Right cardiac atrium (tissue), 5 donors: ENCODE measurements around the gene JOSD1. TPM values are rescaled to one million over a fixed set of nuclear protein-coding genes. Genes with fewer than 3 reads are reported as not detected.

Experiments used
- ATAC-seq, 2 donors: fragments of 200-7000 bp; cut with Tn5 transposase; one replicate each; pipeline versions ENCODE4 v1.8.0 to v1.9.1; 2020; ENCODE audit warnings: moderate library complexity in 2 of 2, mild to moderate bottlenecking in 1 of 2
- DNase-seq, 3 donors: peaks; one replicate each; pipeline ENCODE4 v3.0.0-alpha.2; 2020
- H3K27ac ChIP-seq: one replicate; pipeline ENCODE4 v1.5.1; 2013; ENCODE audit warnings: mild to moderate bottlenecking, low read length, control low read depth, moderate library complexity
- H3K27me3 ChIP-seq: one replicate; pipeline ENCODE4 v1.6.1; 2013; ENCODE audit not compliant: control insufficient read depth, insufficient read depth
- H3K4me1 ChIP-seq: one replicate; pipeline ENCODE4 v1.6.1; 2013; ENCODE audit warnings: low read length; ENCODE audit not compliant: control insufficient read depth, insufficient read depth
- H3K4me3 ChIP-seq: one replicate; pipeline ENCODE4 v1.5.1; 2013; ENCODE audit warnings: low read length, control low read depth
- H3K9me3 ChIP-seq: one replicate; pipeline ENCODE4 v1.6.1; 2013; ENCODE audit warnings: low read length; ENCODE audit not compliant: control insufficient read depth
- WGBS: extraction: QIAGEN DNeasy Blood & Tissue Kit; methylation state at CpG from one replicate; pipeline ENCODE4 v1.1.7; 2013; 5-methylcytosine and 5-hydroxymethylcytosine counted together
- intact Hi-C, 4 donors: fragments of 100-400 bp; cut with DNase I; formaldehyde crosslinking; loops; one replicate each; pipeline versions ENCODE4 v1.11.0 to v1.14.0; 2022 to 2023
- polyA plus RNA-seq: library from polyadenylated mRNA; stranded (reverse); fragments of 200-250 nt; gene quantifications from one replicate; pipeline ENCODE4 v1.2.3, GENCODE V29; 2013
- total RNA-seq, 4 donors: library from RNA; stranded (reverse); fragmentation: NEBNext Ultra II Directional; extraction: Animal tissue kit (Norgen Biotek cat#: 25700); gene quantifications; one replicate each; pipeline ENCODE4 v1.2.1, GENCODE V29; 2021
- donor health status: healthy with polysubstance abuse.
- donor health status: DM: no; HTN: yes; CAD: no.
- donor health status: DM: no; HTN: no; CAD: no.
- donor health status: DM: no; HTN: yes; CAD: no; lungs with severe emphysema.
- donor health status: DM: yes; HTN: yes; CAD: no.

JOSD1 gene
- total and polyA plus RNA-seq, 5 donors = 14.3 to 28.6 (median 21.7) TPM

DNA sequence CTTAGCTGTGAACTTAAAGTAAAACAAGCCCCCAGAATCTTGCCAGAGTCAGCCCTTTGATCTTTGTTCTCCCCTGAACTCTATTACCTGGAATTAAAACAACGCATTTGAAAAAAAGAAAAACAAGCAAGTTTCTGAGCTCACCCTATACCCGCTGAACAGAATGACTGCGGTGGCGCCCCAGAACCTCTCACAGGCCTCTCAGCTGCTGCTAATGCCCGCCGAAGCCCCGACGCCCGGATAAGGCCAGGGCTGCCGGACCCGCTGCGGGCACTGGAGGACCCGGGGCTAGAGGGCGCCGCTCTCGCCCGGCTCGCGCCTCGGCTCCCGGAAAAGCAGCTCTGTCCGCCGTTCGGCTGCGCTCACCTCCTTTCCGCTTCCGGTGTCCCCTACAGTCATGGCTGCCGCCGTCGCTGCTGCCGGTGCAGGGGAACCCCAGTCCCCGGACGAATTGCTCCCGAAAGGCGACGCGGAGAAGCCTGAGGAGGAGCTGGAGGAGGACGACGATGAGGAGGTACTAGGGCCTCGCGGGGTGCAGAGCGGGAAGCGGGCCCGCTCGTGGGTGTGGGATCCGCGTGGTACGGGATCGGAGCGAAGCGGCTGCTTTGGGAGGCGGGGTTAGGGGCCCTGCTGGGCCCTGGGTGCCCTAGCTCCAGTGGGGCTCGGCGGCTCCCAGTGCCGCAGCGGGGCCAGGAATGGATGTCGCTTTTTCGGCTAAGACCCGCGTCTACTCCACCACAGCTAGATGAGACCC, 19.0 kb downstream of the JOSD1 start, which contains the start of gene TOMM22:
TOMM22 (plus strand) TSS at position 376 of the 754 bp plus-strand sequence; CDS start at position 398, 22 bp downstream.
- DNase-seq (peak; percentile 89 to 96 (median 95)), ATAC-seq (peak; percentile 99)
- H3K9me3 ChIP-seq = no peaks in the 10 kb centered on the region
- peak within 1 kb of the TSS; percentile 93 for H3K27ac ChIP-seq
- intact Hi-C loops = no loop called here
- WGBS = under 1% methylated on average over 60 of the region's 60 CpGs
- no peaks in the 10 kb centered on the region for H3K27me3 ChIP-seq
- H3K4me3 ChIP-seq = peak within 1 kb of the TSS; percentile 93
- no peaks in the 10 kb centered on the region for H3K4me1 ChIP-seq

DNA sequence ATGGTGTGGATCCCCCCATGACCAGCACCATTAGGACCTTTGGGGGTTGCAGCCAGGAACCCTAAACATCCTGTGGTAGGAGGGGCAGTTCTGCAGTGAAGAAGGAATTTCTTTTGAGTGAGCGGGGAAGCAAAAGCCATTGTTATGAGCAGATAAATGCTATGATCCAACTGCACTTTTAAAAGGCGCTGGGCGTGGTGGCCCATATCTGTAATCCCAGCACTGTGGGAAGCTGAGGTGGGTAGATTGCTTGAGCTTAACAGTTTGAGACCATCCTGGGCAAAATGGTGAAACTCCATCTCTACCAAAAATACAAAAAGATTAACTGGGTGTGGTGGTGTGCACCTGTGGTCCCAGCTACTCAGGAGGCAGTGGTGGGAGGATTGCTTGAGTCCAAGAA, 24.9 kb downstream of the JOSD1 start:
- intact Hi-C loops = no loop called here
- ATAC-seq = no peak
- DNase-seq = no peak

DNA sequence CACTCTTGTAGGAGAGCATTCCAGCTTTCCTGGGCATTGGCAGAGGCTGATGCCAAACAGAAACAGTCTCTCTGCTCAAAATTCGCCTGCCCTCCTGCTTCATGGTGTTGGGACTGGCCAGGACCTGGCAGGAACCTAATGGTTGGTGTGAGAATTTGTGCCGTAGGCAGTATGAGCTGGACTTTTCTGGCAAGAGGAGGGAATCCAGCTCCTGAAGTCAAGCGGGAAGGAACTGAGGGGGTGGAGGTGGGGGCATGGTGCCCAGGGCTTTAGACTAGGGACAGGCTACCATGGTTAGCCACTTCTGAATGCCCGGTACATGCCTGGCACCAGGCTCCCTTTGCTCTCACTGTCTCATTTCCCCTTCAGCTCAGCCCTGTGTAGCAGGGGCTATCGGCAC, 25.9 kb downstream of the JOSD1 start:
- Histone ChIP-seq H3K4me1 (no peaks in the 10 kb centered on the region), H3K27ac (no peak overlapping the region), H3K4me3 (no peak overlapping the region), H3K9me3 (no peaks in the 10 kb centered on the region), H3K27me3 (no peaks in the 10 kb centered on the region)
- WGBS = 66% methylated on average over 5 of the region's 5 CpGs
- ATAC-seq (peak in 1 of 2 donors; percentile 23), DNase-seq (no peak)
- intact Hi-C loops = no loop called here

More for the DNA sequence above, 24.9 kb downstream of the JOSD1 start:
- Histone ChIP-seq H3K27me3 (no peaks in the 10 kb centered on the region), H3K9me3 (no peaks in the 10 kb centered on the region), H3K27ac (no peak overlapping the region), H3K4me3 (no peak overlapping the region), H3K4me1 (no peaks in the 10 kb centered on the region)
- WGBS = 90% methylated on average over 3 of the region's 3 CpGs

DNA sequence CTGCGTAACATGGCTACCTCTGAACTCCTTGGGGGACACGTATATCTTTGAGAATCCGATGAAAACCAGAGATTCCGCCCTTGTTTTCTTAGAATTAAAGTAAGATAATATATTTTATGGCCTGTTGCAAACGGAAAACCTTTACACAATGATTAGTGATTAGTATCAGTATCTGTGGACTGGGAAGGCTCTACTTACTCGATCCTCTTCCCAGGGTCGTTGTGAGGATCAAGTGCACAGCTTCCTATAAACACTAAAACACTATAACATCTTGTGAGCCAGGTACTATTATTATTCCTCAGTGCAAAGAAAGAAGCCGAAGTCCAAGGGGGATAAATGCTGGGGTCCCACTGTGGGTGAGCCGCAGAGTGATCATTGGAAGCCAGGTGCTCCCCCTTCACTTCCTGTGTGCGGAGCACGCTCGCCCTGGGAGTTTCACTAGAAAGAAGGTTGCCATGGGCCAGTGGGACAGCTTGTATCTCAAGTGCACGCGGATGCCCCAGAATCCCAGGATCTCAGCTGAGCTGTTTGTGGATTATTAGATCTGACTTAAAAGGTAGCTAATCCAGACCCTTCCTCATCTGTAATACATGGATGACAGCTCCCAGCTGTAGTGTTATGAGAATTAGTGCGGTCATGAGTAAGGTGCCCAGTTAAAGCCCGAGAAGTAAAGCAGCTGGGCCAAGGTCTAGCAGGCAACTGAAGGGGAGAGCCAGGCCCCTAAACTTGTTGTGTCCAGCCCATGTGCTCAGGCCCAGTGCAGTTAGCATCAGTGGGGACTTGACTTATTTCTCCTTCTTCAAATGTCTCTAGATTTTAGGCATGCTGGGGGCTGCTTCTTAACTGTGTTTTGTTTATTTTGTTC, 43.5 kb downstream of the JOSD1 start:
- ATAC-seq = no peak
- intact Hi-C loops = no loop called here

DNA sequence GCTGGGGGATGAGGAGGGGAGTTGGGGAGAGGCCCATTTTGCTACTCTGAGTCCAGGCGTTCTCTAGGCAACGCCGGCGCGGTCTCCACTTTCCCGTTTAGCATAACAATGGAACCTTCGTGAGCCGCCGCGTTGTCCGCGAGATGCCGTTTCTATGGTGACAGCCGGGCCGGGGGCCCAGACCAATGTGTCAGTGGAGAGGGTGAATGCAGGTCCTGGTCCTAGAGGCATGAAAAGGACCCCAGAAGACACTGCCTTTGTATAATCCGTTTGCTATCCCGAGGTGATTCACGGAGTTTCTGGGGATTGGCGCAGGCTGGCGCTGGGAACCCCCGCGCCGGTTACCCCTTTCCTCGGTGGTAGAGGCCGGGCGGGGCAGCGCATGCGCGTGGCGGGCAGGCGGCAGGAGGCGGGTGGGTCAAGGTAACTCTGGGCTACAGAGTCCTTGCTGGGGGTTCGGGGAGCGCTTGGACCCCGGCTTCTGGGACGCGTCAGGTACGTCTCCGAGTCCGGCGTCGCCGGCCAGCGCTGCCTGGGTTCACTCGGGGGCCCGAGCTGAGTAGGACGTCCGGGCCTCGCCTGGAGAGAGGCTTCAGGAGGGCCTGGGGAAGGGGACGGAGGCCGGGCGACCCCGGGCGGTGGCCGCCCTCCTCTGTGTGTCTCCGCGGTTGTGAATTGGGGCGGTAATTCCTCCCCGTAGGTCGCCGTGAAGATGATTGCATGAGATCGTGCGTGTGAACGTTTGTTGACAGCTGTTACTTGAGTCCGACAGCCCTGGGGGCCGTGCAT, 44.3 kb downstream of the JOSD1 start, which contains the start of the genes CBY1 and FAM227A:
CBY1 (plus strand) TSS at position 383 of the 789 bp plus-strand sequence. CDS start 11,417 bp downstream, outside the sequence.
FAM227A (minus strand) TSS at position 137 of the 789 bp plus-strand sequence. CDS start 6,224 bp downstream, outside the sequence.
- intact Hi-C loops = no loop called here
- Histone ChIP-seq H3K4me3 (peak within 1 kb of the TSS; percentile 83), H3K4me1 (peaks cover 4% of the 10 kb centered on the region), H3K9me3 (no peaks in the 10 kb centered on the region), H3K27ac (peak within 1 kb of the TSS; percentile 93), H3K27me3 (no peaks in the 10 kb centered on the region)
- under 1% methylated on average over 66 of the region's 66 CpGs for WGBS
- DNase-seq = peak; percentile 91 to 95 (median 95)
- peak; percentile 97 for ATAC-seq

More for the DNA sequence above, 43.5 kb downstream of the JOSD1 start:
- Histone ChIP-seq H3K4me3 (peak overlapping the region; percentile 83), H3K9me3 (no peaks in the 10 kb centered on the region), H3K4me1 (peaks cover 4% of the 10 kb centered on the region), H3K27me3 (no peaks in the 10 kb centered on the region), H3K27ac (peak overlapping the region; percentile 5)
- DNase-seq = no peak
- WGBS = 11% methylated on average over 16 of the region's 16 CpGs

DNA sequence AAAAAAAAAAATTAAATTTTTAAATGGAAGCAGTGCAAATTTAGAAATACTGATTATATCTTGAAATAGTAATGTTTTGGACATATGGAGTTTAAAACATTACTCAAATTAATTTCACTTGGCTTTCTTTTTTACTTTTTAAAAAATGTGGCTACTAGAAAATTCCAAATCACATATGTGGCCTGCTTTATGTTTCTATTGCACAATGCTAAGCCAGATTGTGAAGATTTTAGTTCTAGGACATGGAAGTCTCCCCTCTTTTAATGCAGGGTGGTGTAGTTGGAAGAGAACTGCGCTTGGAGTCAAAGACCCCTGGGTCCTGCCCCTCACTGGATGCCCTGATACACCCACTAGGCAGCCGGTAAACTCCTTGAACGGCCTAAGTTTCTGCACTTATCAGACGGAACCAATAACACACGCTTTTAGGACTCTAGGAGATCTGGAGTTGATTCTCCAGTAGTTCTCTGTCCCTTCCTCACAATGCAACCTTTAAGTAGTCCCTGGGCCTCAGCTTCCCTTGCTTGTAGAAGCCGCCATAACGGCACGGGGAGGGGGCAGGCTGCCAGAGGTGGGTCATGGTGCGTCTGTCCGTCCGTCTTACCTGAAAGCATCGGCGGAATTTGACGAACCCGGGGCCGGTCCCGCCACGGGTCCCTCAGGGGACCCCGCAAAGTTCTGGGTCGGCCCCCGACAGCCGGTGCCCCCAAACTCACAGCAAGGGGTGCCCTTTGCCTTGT, 45.1 kb downstream of the JOSD1 start:
- peak overlapping the region; percentile 83 for H3K4me3 ChIP-seq
- ATAC-seq (peak; percentile 2 to 9), DNase-seq (peak in 1 of 3 donors; percentile 66)
- H3K4me1 ChIP-seq = peaks cover 4% of the 10 kb centered on the region
- no peaks in the 10 kb centered on the region for H3K9me3 ChIP-seq
- H3K27ac ChIP-seq = peak overlapping the region; percentile 93
- intact Hi-C loops = no loop called here
- 5% methylated on average over 22 of the region's 22 CpGs for WGBS
- no peaks in the 10 kb centered on the region for H3K27me3 ChIP-seq

DNA sequence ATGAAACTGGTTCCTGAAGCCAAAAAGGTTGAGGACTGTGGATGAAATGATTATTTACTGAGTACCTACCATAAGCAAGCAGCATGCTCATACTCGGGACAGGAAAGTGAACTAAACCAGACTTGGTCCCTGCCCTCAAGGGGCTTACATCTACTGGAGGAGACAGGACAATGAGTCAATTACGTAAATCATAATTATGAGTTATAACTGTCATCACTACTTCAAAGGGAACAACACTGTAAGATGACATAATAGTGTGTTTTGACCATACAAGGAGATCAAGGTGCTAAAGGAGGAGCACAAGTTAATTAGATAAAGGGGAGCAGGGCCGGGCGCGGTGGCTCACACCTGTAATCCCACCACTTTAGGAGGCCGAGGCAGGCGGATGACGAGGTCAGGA, 47.0 kb downstream of the JOSD1 start:
- 95% methylated on average over 8 of the region's 8 CpGs for WGBS
- no peaks in the 10 kb centered on the region for H3K9me3 ChIP-seq
- no peak overlapping the region for H3K27ac ChIP-seq
- no peaks in the 10 kb centered on the region for H3K27me3 ChIP-seq
- intact Hi-C loops = no loop called here
- no peak overlapping the region for H3K4me3 ChIP-seq
- no peak for ATAC-seq
- DNase-seq = no peak
- H3K4me1 ChIP-seq = peaks cover 4% of the 10 kb centered on the region

DNA sequence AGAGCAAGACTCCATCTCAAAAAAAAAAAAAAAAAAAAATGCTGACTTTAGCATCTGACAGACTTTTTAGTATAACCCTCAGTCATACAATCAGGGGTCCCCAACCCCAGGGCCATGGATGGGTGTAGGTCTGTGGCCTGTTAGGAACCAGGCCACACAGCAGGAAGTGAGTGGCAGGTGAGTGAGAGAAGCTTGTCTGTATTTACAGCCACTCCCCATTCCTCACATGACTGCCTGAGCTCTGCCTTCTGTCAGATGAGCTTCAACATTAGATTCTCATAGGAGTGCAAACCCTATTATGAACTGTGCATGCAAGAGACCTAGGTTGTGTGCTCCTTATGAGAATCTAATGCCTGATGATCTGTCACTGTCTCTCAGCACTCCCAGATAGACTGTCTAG, 47.9 kb downstream of the JOSD1 start:
- intact Hi-C loops = no loop called here

DNA sequence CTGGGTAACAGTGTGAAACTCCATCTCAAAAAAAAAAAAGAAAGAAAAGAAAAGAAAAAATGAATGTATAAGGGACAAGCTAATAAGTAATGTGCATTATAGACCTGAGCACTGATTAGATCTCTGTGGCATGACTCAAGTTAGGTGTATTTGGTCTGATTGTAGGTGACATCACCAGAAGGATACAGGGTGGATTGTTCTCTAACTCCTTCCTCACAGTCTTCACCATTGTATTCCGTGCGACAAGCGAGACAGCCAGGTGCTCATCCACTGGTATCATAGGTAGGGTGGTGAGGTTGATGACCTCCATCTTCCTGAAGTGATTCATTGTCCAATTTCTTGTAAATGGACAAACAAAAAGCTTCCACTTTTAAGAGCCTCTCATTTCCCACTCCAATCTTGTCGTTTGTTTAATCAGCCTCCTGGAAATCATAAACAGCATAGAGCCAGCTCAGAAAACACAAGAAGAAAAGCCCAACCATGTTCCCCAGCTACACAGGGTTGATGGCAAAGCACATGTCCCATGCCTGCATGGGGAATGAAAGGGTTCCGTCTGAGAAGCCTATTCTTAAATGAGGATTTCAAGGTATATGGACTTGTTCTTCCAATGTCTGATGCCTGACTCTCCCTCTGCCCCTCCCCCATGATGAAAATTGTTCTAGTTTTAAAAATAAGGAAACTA, 50.8 kb downstream of the JOSD1 start:
- Histone ChIP-seq H3K4me3 (no peak overlapping the region), H3K27ac (no peak overlapping the region), H3K27me3 (no peaks in the 10 kb centered on the region), H3K4me1 (no peaks in the 10 kb centered on the region), H3K9me3 (no peaks in the 10 kb centered on the region)
- intact Hi-C loops = no loop called here
- 74% methylated on average over 5 of the region's 5 CpGs for WGBS
- ATAC-seq (no peak), DNase-seq (no peak)

More for the DNA sequence above, 47.9 kb downstream of the JOSD1 start:
- Histone ChIP-seq H3K27me3 (no peaks in the 10 kb centered on the region), H3K9me3 (no peaks in the 10 kb centered on the region), H3K4me1 (peaks cover 4% of the 10 kb centered on the region), H3K27ac (no peak overlapping the region), H3K4me3 (no peak overlapping the region)
- DNase-seq = no peak
- ATAC-seq = no peak
